AG04449 (cell line): ENCODE results near the gene MAPKBP1.

Source experiments
- CTCF ChIA-PET: fragments of 350-600 bp; formaldehyde crosslinking; extraction: SDS; loops from one replicate; lab custom pipeline; 2021; ENCODE audit warnings: antibody characterized with exemption; lab: Yijun Ruan, JAX
- POLR2A ChIA-PET: fragments of 400-600, 350-600 bp; formaldehyde crosslinking; extraction: SDS; loops from one replicate; lab custom pipeline; 2020; ENCODE audit warnings: antibody characterized with exemption, inconsistent platforms; lab: Yijun Ruan, JAX
- DNase-seq: peaks from one replicate; pipeline ENCODE4 v3.0.0-alpha.2; 2010; ENCODE audit warnings: low read depth, low spot score
- H3K4me3 ChIP-seq: 2 replicates; pipeline ENCODE4 v1.5.1; 2011; ENCODE audit warnings: low read depth, mild to moderate bottlenecking, control low read depth, low read length
- TF ChIP-seq, protein P1 (sequence below): IDR thresholded peaks from one replicate; pipeline ENCODE4 v1.5.1; 2011; ENCODE audit warnings: mild to moderate bottlenecking, moderate library complexity, low read length, control low read depth, inconsistent platforms; ENCODE audit not compliant: insufficient read depth; ENCODE audit errors: missing control alignments

MAPKBP1 gene

DNA sequence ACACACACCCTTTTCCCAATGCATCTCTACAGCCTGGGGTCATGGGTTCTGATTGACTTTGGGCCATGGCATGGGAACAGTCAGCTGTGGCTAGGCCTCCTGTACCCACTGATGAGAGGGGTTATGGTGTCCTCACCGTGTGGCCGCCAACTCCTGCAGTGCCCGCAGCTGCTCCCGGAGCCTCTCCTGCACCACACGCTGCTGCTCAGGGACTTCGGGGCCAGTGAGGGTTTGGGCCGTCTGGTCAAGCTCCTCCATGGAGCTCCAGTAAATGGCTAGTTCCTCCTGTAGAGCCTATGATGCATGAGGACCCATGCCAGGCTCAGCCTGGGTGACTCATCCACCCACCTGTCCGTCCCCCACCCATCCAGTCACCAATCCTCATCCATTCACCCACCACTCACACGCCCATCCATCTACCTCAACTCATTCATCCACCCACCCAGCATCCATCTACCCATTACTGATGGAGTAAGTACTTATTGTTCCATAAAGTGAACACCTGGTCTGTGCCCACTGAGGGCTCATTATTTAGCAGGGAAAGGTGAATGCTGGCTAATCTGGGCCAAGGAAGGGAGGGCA, 98.0 kb downstream of the MAPKBP1 start:
- ChIA-PET POLR2A (interaction anchor here (0.5 kb wide), 1 partner anchor 1262 kb away, joined by 3 read pairs; no protein-coding TSS in a partner anchor), CTCF (no interaction called here)
- no peak for DNase-seq
- H3K4me3 ChIP-seq = no peak overlapping the region
- TF ChIP-seq, protein P1, sequence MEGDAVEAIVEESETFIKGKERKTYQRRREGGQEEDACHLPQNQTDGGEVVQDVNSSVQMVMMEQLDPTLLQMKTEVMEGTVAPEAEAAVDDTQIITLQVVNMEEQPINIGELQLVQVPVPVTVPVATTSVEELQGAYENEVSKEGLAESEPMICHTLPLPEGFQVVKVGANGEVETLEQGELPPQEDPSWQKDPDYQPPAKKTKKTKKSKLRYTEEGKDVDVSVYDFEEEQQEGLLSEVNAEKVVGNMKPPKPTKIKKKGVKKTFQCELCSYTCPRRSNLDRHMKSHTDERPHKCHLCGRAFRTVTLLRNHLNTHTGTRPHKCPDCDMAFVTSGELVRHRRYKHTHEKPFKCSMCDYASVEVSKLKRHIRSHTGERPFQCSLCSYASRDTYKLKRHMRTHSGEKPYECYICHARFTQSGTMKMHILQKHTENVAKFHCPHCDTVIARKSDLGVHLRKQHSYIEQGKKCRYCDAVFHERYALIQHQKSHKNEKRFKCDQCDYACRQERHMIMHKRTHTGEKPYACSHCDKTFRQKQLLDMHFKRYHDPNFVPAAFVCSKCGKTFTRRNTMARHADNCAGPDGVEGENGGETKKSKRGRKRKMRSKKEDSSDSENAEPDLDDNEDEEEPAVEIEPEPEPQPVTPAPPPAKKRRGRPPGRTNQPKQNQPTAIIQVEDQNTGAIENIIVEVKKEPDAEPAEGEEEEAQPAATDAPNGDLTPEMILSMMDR = no peak

DNA sequence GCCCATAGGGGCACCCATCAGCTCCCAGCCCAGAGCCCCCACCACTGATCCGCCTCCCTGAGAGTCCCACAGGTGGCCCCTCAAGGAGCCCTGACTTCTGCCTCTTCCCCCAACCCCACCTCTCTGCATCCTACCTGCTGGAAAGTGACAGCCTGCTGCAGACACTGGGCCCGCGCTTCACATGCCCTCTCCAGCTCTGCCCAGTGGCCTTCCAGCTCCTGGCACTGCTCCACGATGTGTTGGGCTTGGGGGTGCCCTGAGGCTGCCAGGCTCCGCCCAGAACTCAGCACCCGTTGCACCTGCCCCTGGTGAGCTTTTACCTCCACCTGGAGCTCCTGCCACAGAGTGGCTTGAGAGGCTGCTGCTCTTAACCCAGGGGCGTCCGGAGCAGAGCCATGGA, 99.4 kb downstream of the MAPKBP1 start:
- POLR2A ChIA-PET = no interaction called here
- CTCF ChIA-PET = no interaction called here
- TF ChIP-seq, protein P1 = no peak
- H3K4me3 ChIP-seq = no peak overlapping the region
- no peak for DNase-seq

DNA sequence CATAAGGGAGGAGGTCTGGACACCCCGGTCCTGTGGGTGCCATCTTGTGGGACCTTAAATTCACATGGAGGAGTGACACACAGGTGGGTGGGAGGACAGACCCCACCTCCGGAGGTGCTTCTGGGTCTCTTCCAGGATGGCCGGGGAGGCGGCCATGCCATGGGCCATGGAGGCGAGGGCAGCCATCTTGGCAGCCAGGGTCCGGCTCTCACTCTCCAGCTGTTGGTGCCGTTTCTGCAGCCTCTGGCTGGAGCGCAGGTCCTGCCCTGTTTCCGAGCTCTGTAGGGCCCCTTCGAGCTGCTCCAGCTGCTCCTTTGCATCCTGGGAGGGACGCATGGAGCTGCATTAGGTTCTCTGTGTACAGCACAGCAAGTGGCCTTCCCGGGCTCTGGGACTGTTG, 100.5 kb downstream of the MAPKBP1 start:
- no peak overlapping the region for H3K4me3 ChIP-seq
- POLR2A ChIA-PET = no interaction called here
- DNase-seq = no peak
- CTCF ChIA-PET = interaction anchor here (1.1 kb wide), 1 partner anchor 20 kb away, joined by 3 read pairs; no protein-coding TSS in a partner anchor
- TF ChIP-seq, protein P1 = no peak

DNA sequence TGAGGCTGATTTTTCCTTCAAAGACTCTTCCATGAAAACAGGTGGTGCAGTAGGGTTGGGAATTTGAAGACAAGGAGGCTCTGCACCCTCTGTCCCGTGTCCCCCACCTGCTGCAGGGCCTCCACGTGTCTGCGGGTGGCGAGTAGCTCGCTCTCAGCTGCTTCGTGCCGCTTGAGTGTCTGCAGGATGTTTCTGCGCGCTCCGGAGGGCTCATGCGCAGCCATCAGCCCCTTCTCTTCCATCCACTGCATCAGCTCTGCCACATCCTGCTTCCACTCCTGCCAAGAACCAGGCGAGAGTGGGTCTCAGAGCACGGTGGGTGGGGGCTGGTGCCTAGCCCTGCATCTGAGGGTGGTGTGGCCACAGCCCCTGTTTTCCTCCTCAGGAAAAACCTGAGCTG, 101.7 kb downstream of the MAPKBP1 start:
- no peak for DNase-seq
- no peak overlapping the region for H3K4me3 ChIP-seq
- ChIA-PET CTCF (interaction anchor here (1.1 kb wide), 1 partner anchor 19 kb away, joined by 3 read pairs; no protein-coding TSS in a partner anchor), POLR2A (no interaction called here)
- TF ChIP-seq, protein P1 = no peak

DNA sequence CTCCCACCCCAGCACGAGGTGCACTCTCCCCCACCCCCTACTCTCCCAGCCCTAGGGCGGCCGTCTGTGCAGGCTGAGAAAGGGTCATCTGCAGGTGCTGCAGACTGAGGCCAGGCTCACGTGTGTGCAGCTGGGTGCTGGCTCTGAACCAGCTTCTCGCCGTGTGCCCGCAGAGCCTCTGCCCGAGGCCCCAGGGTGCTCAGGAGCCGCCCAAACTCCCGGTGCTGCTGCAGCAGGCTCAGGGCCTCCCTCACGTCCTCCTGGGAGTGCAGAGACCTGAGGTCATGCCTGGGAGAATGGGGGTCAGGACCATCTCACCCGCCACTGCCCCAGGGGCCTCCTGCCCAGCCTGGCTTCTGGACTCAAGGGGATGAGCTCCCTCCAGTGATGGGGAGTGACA, 102.4 kb downstream of the MAPKBP1 start:
- CTCF ChIA-PET = no interaction called here
- POLR2A ChIA-PET = no interaction called here
- H3K4me3 ChIP-seq = no peak overlapping the region
- TF ChIP-seq, protein P1 = no peak
- no peak for DNase-seq
